ENCODE measurements around the gene CMAS. TPM values are rescaled to one million over a fixed set of nuclear protein-coding genes. Genes with fewer than 3 reads are reported as not detected.

Gene CMAS
- 53.2 and 59.8 TPM in 2 replicates for total RNA-seq (2021; fragmentation: NEBNext Ultra II Directional; extraction: Animal tissue kit (Norgen Biotek cat#: 25700))
- 8.2 and 13.2 TPM in 2 replicates for polyA plus RNA-seq (2011; rRNA removed)
- 26.5 TPM for polyA plus RNA-seq (2011; cell fraction: cytosol; rRNA removed)
- 5.0 TPM for polyA plus RNA-seq (2011; cell fraction: nucleus; rRNA removed)
- polyA plus RNA-seq (2012, experiment 1 of 2) = 32.6 to 48.3 TPM (median 34.7 TPM) in 4 replicates
- polyA plus RNA-seq (2012, experiment 2 of 2) = 11.1 TPM
- 47.6 TPM for polyA plus RNA-seq (2013, experiment 1 of 2)
- polyA plus RNA-seq (2013, experiment 2 of 2) = 51.7 TPM
- 6.0 and 10.9 TPM in 2 replicates for polyA minus RNA-seq (2011; rRNA and poly(A)+ RNA removed)
- polyA minus RNA-seq (2011; cell fraction: cytosol; rRNA and poly(A)+ RNA removed) = 12.8 TPM
- 10.0 TPM for polyA minus RNA-seq (2011; cell fraction: nucleus; rRNA and poly(A)+ RNA removed)
- long read RNA-seq, experiment 1, transcript CMAS-201 (8 exons, 1,787 nt) = major isoform, 15 of 60 reads
- long read RNA-seq, experiment 1, partial matches to known transcripts = 33 of 60 reads
- long read RNA-seq, experiment 1, other reads (novel, unspliced or antisense) = 12 of 60 reads
- long read RNA-seq, experiment 2, partial matches to known transcripts = 4 of 7 reads
- long read RNA-seq, experiment 2, other reads (novel, unspliced or antisense) = 1 of 7 reads

DNA sequence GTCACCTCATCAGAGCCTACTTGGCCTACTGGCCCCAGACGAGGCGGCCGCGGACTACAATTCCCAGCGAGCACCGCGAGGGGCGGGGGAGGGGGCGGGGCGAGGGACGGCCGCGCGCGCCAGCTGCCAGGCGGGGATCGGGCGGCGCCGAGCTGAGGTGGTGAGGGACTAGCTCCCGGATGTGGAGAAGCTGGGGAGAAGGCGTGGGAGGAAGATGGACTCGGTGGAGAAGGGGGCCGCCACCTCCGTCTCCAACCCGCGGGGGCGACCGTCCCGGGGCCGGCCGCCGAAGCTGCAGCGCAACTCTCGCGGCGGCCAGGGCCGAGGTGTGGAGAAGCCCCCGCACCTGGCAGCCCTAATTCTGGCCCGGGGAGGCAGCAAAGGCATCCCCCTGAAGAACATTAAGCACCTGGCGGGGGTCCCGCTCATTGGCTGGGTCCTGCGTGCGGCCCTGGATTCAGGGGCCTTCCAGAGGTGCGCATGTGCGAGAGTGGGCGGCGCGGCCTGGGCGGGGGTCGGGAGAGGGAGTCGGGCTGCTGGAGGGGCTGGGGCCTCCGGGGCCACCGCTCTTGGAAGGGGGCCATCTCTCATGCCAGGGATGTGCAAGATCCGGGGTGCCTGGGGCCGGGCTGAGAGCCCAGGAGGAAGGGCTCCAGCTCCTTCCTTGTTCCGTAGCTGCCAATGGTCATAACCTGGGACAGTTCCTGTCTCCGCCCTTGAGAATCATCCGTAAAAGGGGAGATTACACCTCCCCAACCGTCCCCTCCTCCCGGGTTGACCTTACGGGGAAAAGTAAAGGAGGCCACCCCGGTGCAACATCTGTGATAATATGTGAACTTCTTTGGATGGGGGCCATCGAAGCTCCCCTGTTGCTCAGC is at the start of gene CMAS:
Gene CMAS, plus strand, starts transcription at position 129 of the 878 bp plus-strand sequence. Its CDS starts 86 bp downstream, at position 215.
- no peak within 1 kb of the TSS for H3K14ac ChIP-seq (ENCODE audit: insufficient read length)
- peak within 1 kb of the TSS; percentile 72 for H3K18ac ChIP-seq (ENCODE audit: extremely low read depth, low read length)
- H3K27me3 ChIP-seq (replicated peaks in 1 of 4; ENCODE audit: control insufficient read depth in 3 of 4, extremely low read depth in 1 of 4, insufficient read depth in 3 of 4, low read length in 3 of 4) = no peaks in the 10 kb centered on the region
- H4K8ac ChIP-seq (ENCODE audit: extremely low read depth, insufficient read depth, low read length) = peak within 1 kb of the TSS; percentile 45
- no peaks in the 10 kb centered on the region for H3K23me2 ChIP-seq (ENCODE audit: low read depth, low read length)
- H2BK120ac ChIP-seq (replicated peaks; ENCODE audit: low read depth, low read length) = no peak within 1 kb of the TSS
- H2AFZ ChIP-seq (ENCODE audit: low read length) = no peak within 1 kb of the TSS; the same call in 1 of the 2 replicates
- DNase-seq (ENCODE audit: low read depth in 1 of 2, low spot score in 2 of 2) (peak; percentile 38 to 90), FAIRE-seq (no peak)
- H3K23ac ChIP-seq (ENCODE audit: insufficient read length) = no peak within 1 kb of the TSS
- H3K4me3 ChIP-seq (ENCODE audit: extremely low read depth in 1 of 4, insufficient read depth in 2 of 4, low read depth in 3 of 4, low read length in 4 of 4) = peak within 1 kb of the TSS; percentile 74 to 90 (median 84)
- H2BK15ac ChIP-seq (ENCODE audit: low read length) = no peak within 1 kb of the TSS
- H4K91ac ChIP-seq (replicated peaks; ENCODE audit: insufficient read length, low read length) = peak within 1 kb of the TSS; percentile 1
- no peaks in the 10 kb centered on the region for H3K9me3 ChIP-seq (ENCODE audit: insufficient read depth in 2 of 2, low read depth in 1 of 2, low read length in 1 of 2)
- peaks cover 0 to 14% (median 6%) of the 10 kb centered on the region in 4 experiments; a peak in 4 of 7 replicates for H3K4me1 ChIP-seq (replicated peaks in 1 of 4; ENCODE audit: control insufficient read depth in 3 of 4, insufficient read depth in 4 of 4, low read length in 3 of 4)
- H3K36me3 ChIP-seq (ENCODE audit: control insufficient read depth in 2 of 4, insufficient read depth in 4 of 4, low read length in 3 of 4) = no peaks in the 10 kb centered on the region; a peak in 1 of 8 replicates
- no peak within 1 kb of the TSS for H2BK12ac ChIP-seq (ENCODE audit: low read depth, low read length)
- H3K56ac ChIP-seq (replicated peaks; ENCODE audit: insufficient read length, low read depth, low read length) = peak within 1 kb of the TSS; percentile 62
- ChIA-PET POLR2A (ENCODE audit: partially characterized antibody) (interaction anchor here (0.9 to 3.5 kb wide), 5 partner anchors 9 to 389 kb away, joined by 3 to 14 read pairs (median 3); partner anchors contain the start of gene LDHB), CTCF (ENCODE audit: partially characterized antibody) (interaction anchor here (0.6 to 1.1 kb wide), 6 partner anchors 54 to 560 kb away, joined by 3 to 5 read pairs (median 3); no protein-coding TSS in a partner anchor)
- H4K5ac ChIP-seq (ENCODE audit: insufficient read length, low read depth, low read length) = peak within 1 kb of the TSS; percentile 61
- H3K9ac ChIP-seq (replicated peaks in 1 of 4; ENCODE audit: extremely low read depth in 1 of 4, low read depth in 3 of 4, low read length in 3 of 4) = peak within 1 kb of the TSS; percentile 57 to 77 (median 74)
- H2BK20ac ChIP-seq (ENCODE audit: low read length) = no peak within 1 kb of the TSS
- no peaks in the 10 kb centered on the region for H4K20me1 ChIP-seq (replicated peaks in 1 of 2; ENCODE audit: control insufficient read depth in 1 of 2, insufficient read depth in 2 of 2, low read length in 2 of 2)
- H3K4me2 ChIP-seq (ENCODE audit: insufficient read depth in 1 of 2, low read depth in 2 of 2, low read length in 2 of 2) = peak within 1 kb of the TSS; percentile 69 to 76
- H3K79me2 ChIP-seq (ENCODE audit: control insufficient read depth in 1 of 2, insufficient read depth in 2 of 2, low read length in 2 of 2) = peaks cover 0 to 32% of the 10 kb centered on the region in 2 experiments; a peak in 2 of 4 replicates
- H3K27ac ChIP-seq (ENCODE audit: low read depth, low read length) = peak within 1 kb of the TSS; percentile 83
- peak within 1 kb of the TSS; percentile 73 for H2BK5ac ChIP-seq (ENCODE audit: low read depth, low read length)
- no peak within 1 kb of the TSS for H3K4ac ChIP-seq (replicated peaks; ENCODE audit: insufficient read length, low read depth, low read length)
- H3K79me1 ChIP-seq (ENCODE audit: low read depth, low read length) = 0 out of 2 replicates have a peak, but pooled peaks cover 2% of the 10 kb centered on the region
- no peak within 1 kb of the TSS for H2AK5ac ChIP-seq (ENCODE audit: low read depth, low read length)
- 1% methylated on average over 29 of the region's 64 CpGs; no CpG with 5 or more reads in 1 of the 2 experiments for WGBS, 2 experiments (ENCODE audit: extremely low coverage in 1 of 2, insufficient coverage in 1 of 2, insufficient read length in 1 of 2, insufficient replicate concordance in 2 of 2, low coverage in 1 of 2, low lambda C conversion rate in 2 of 2, missing lambda C conversion rate in 1 of 2)
- peak; percentile 69 for TF ChIP-seq NRF1 (IDR thresholded peaks at IDR 0.05; ENCODE audit: low read depth, low read length)
- TF ChIP-seq KDM1A (IDR thresholded peaks at IDR 0.05; ENCODE audit: borderline replicate concordance, low read length) = peak; percentile 22; the same call in 1 of the 2 replicates
- no peak for TF ChIP-seq JUND (IDR thresholded peaks at IDR 0.05; ENCODE audit: low read length)
- TF ChIP-seq HDAC2 (IDR thresholded peaks at IDR 0.05; ENCODE audit: borderline replicate concordance in 1 of 2, low read depth in 2 of 2, low read length in 2 of 2) = 0 out of 4 replicates have a peak, but pooled peaks have one; percentile 25 to 27
- peak; percentile 91 for TF ChIP-seq ASH2L (IDR thresholded peaks at IDR 0.05; ENCODE audit: low read length)
- TF ChIP-seq RBBP5 (IDR thresholded peaks at IDR 0.05; ENCODE audit: borderline replicate concordance, low read depth, low read length) = no peak
- peak in 1 of 2 experiments; percentile 44; a peak in 2 of 4 replicates for TF ChIP-seq SIN3A (conservative IDR thresholded peaks at IDR 0.05 in 1 of 2, IDR thresholded peaks at IDR 0.05 in 1 of 2; ENCODE audit: low read depth in 1 of 2, low read length in 2 of 2)
